H1 (cell line): Measurements from ENCODE around the gene H1-8. TPM values are rescaled to one million over a fixed set of nuclear protein-coding genes. Genes with fewer than 3 reads are reported as not detected.

Experiments used
- CTCF ChIA-PET: fragments of 300-600 bp; sonication (Branson Sonifier 250); formaldehyde crosslinking; loops from one replicate; lab custom pipeline; 2021; ENCODE audit not compliant: partially characterized antibody; lab: Charles Lee
- POLR2A ChIA-PET: fragments of 300-600 bp; sonication (Branson Sonifier 250); formaldehyde crosslinking; loops from one replicate; lab custom pipeline; 2021; ENCODE audit warnings: inconsistent platforms; ENCODE audit not compliant: partially characterized antibody; lab: Charles Lee
- DNase-seq, 2 experiments: peaks; one replicate each; pipeline versions ENCODE4 v3.0.0 to v3.0.0-alpha.2; 2010 to 2022; ENCODE audit warnings: low spot score in 2 of 2, low read depth in 1 of 2, mixed read lengths in 1 of 2
- FAIRE-seq: peaks from 2 replicates; lab custom pipeline; 2011; peaks lifted over from hg19 to GRCh38; lab: Jason Lieb, UNC
- H2AFZ ChIP-seq: 2 replicates; pipeline ENCODE4 v1.8.1; 2012; ENCODE audit warnings: low read length, inconsistent platforms
- H2AK5ac ChIP-seq: 2 replicates; pipeline ENCODE4 v1.6.1; 2013; ENCODE audit warnings: low read depth, low read length
- H2BK120ac ChIP-seq: replicated peaks from 2 replicates; pipeline ENCODE3; 2013; ENCODE audit warnings: low read depth, low read length, inconsistent platforms
- H2BK12ac ChIP-seq: 2 replicates; pipeline ENCODE4 v1.6.1; 2013; ENCODE audit warnings: low read depth, low read length
- H2BK15ac ChIP-seq: 2 replicates; pipeline ENCODE4 v1.6.1; 2013; ENCODE audit warnings: low read length
- H2BK20ac ChIP-seq: 2 replicates; pipeline ENCODE4 v1.6.1; 2013; ENCODE audit warnings: low read length
- H2BK5ac ChIP-seq: 2 replicates; pipeline ENCODE4 v1.6.1; 2013; ENCODE audit warnings: low read depth, low read length
- H3K14ac ChIP-seq: 2 replicates; pipeline ENCODE4 v1.6.1; 2013; ENCODE audit warnings: inconsistent platforms; ENCODE audit not compliant: insufficient read length
- H3K18ac ChIP-seq: 2 replicates; pipeline ENCODE4 v1.6.1; 2013; ENCODE audit warnings: low read length; ENCODE audit errors: extremely low read depth
- H3K23ac ChIP-seq: 2 replicates; pipeline ENCODE4 v1.6.1; 2013; ENCODE audit warnings: inconsistent platforms; ENCODE audit not compliant: insufficient read length
- H3K23me2 ChIP-seq: 2 replicates; pipeline ENCODE4 v1.6.1; 2013; ENCODE audit warnings: low read depth, low read length
- H3K27ac ChIP-seq: 2 replicates; pipeline ENCODE4 v1.6.1; 2011; ENCODE audit warnings: low read depth, low read length, inconsistent platforms
- H3K27me3 ChIP-seq, 4 experiments: replicated peaks in 1 of 4; 1 replicate in 1 of 4; 2 replicates in 3 of 4; pipeline versions ENCODE4 v1.6.1 to v1.8.1; 2011 to 2013; ENCODE audit warnings: low read length in 3 of 4, mild to moderate bottlenecking in 3 of 4, inconsistent platforms in 2 of 4, mixed read lengths in 2 of 4, moderate library complexity in 1 of 4; ENCODE audit not compliant: control insufficient read depth in 3 of 4, insufficient read depth in 3 of 4; ENCODE audit errors: extremely low read depth in 1 of 4
- H3K36me3 ChIP-seq, 4 experiments: 2 replicates each; pipeline versions ENCODE4 v1.6.1 to v1.8.1; 2011 to 2013; ENCODE audit warnings: mild to moderate bottlenecking in 4 of 4, low read length in 3 of 4, moderate library complexity in 2 of 4, control low read depth in 1 of 4, inconsistent platforms in 1 of 4; ENCODE audit not compliant: insufficient read depth in 4 of 4, control insufficient read depth in 2 of 4
- H3K4ac ChIP-seq: replicated peaks from 2 replicates; pipeline ENCODE3; 2013; ENCODE audit warnings: low read length, low read depth, mixed read lengths, inconsistent platforms; ENCODE audit not compliant: insufficient read length
- H3K4me1 ChIP-seq, 4 experiments: replicated peaks in 1 of 4; 1 replicate in 1 of 4; 2 replicates in 3 of 4; pipeline versions ENCODE4 v1.6.1 to v1.8.1; 2011 to 2013; ENCODE audit warnings: low read length in 3 of 4, inconsistent platforms in 2 of 4, mixed read lengths in 1 of 4; ENCODE audit not compliant: insufficient read depth in 4 of 4, control insufficient read depth in 3 of 4
- H3K4me2 ChIP-seq, 2 experiments: 2 replicates each; pipeline versions ENCODE4 v1.6.1 to v1.8.1; 2011 to 2013; ENCODE audit warnings: low read depth in 2 of 2, low read length in 2 of 2, control low read depth in 1 of 2, inconsistent platforms in 1 of 2, mild to moderate bottlenecking in 1 of 2; ENCODE audit not compliant: insufficient read depth in 1 of 2
- H3K4me3 ChIP-seq, 4 experiments: fragments of 200-600, 300-600 bp in 1 of 4; sonication (generic), shearing (Covaris generic), sonication (Bioruptor Twin) in 1 of 4; 2 replicates each; pipeline versions ENCODE4 v1.5.1 to v1.8.1; 2011 to 2016; ENCODE audit warnings: low read length in 4 of 4, low read depth in 3 of 4, control low read depth in 2 of 4, inconsistent platforms in 2 of 4, mild to moderate bottlenecking in 2 of 4, mixed read lengths in 1 of 4, moderate library complexity in 1 of 4; ENCODE audit not compliant: insufficient read depth in 2 of 4; ENCODE audit errors: extremely low read depth in 1 of 4
- H3K56ac ChIP-seq: replicated peaks from 2 replicates; pipeline ENCODE3; 2013; ENCODE audit warnings: low read depth, mild to moderate bottlenecking, mixed read lengths, low read length, inconsistent platforms; ENCODE audit not compliant: insufficient read length
- H3K79me1 ChIP-seq: 2 replicates; pipeline ENCODE4 v1.6.1; 2013; ENCODE audit warnings: low read depth, low read length, control low read depth
- H3K79me2 ChIP-seq, 2 experiments: 2 replicates each; pipeline versions ENCODE4 v1.6.1 to v1.8.1; 2012 to 2013; ENCODE audit warnings: low read length in 2 of 2, mild to moderate bottlenecking in 2 of 2, inconsistent platforms in 1 of 2; ENCODE audit not compliant: insufficient read depth in 2 of 2, control insufficient read depth in 1 of 2
- H3K9ac ChIP-seq, 4 experiments: replicated peaks in 1 of 4; 1 replicate in 1 of 4; 2 replicates in 3 of 4; pipeline versions ENCODE4 v1.6.1 to v1.8.1; 2011 to 2013; ENCODE audit warnings: low read depth in 3 of 4, low read length in 3 of 4, control low read depth in 2 of 4, mild to moderate bottlenecking in 2 of 4, moderate library complexity in 2 of 4, inconsistent platforms in 1 of 4; ENCODE audit errors: extremely low read depth in 1 of 4
- H3K9me3 ChIP-seq, 2 experiments: 2 replicates each; pipeline versions ENCODE4 v1.6.1 to v1.8.1; 2012 to 2013; ENCODE audit warnings: mild to moderate bottlenecking in 2 of 2, moderate library complexity in 2 of 2, control low read depth in 1 of 2, inconsistent platforms in 1 of 2, low read depth in 1 of 2, low read length in 1 of 2, mixed read lengths in 1 of 2; ENCODE audit not compliant: insufficient read depth in 2 of 2
- H4K20me1 ChIP-seq, 2 experiments: replicated peaks in 1 of 2; 2 replicates each; pipeline versions ENCODE3 to v1.8.1; 2011 to 2013; ENCODE audit warnings: inconsistent platforms in 2 of 2, low read length in 2 of 2, mild to moderate bottlenecking in 1 of 2; ENCODE audit not compliant: insufficient read depth in 2 of 2, control insufficient read depth in 1 of 2
- H4K5ac ChIP-seq: 2 replicates; pipeline ENCODE4 v1.6.1; 2013; ENCODE audit warnings: low read length, low read depth, mixed read lengths, inconsistent platforms; ENCODE audit not compliant: insufficient read length
- H4K8ac ChIP-seq: 2 replicates; pipeline ENCODE4 v1.8.0; 2013; ENCODE audit warnings: mild to moderate bottlenecking, moderate library complexity, low read length, inconsistent platforms; ENCODE audit not compliant: insufficient read depth; ENCODE audit errors: extremely low read depth
- H4K91ac ChIP-seq: replicated peaks from 2 replicates; pipeline ENCODE3; 2013; ENCODE audit warnings: low read length, mixed read lengths, inconsistent platforms; ENCODE audit not compliant: insufficient read length
- HDAC2 ChIP-seq, 2 experiments: fragments of 300-600 bp in 1 of 2; sonication (generic) in 1 of 2; IDR thresholded peaks; 2 replicates each; pipeline ENCODE4 v1.6.1; 2011 to 2012; ENCODE audit warnings: low read depth in 2 of 2, low read length in 2 of 2, mild to moderate bottlenecking in 2 of 2, moderate library complexity in 2 of 2, borderline replicate concordance in 1 of 2, inconsistent platforms in 1 of 2
- KDM1A ChIP-seq: fragments of 200-600, 300-600 bp; sonication (generic); IDR thresholded peaks from 2 replicates; pipeline ENCODE4 v1.7.1; 2016; ENCODE audit warnings: mild to moderate bottlenecking, low read length, borderline replicate concordance
- NRF1 ChIP-seq: IDR thresholded peaks from 2 replicates; pipeline ENCODE4 v1.6.1; 2011; ENCODE audit warnings: mild to moderate bottlenecking, low read depth, low read length, improper control_type of control experiment
- RXRA ChIP-seq: IDR thresholded peaks from 2 replicates; pipeline ENCODE4 v1.6.1; 2011; ENCODE audit warnings: low read depth, mild to moderate bottlenecking, low read length, moderate library complexity; ENCODE audit not compliant: insufficient read depth
- SP4 ChIP-seq: IDR thresholded peaks from 2 replicates; pipeline ENCODE4 v1.6.1; 2012; ENCODE audit warnings: low read length, inconsistent platforms
- WGBS, 2 experiments: shearing (Covaris generic) in 1 of 2; methylation state at CpG; one replicate each; pipeline versions ENCODE4 v1.1.6 to v1.1.7; 2013 to 2015; ENCODE audit warnings: low lambda C conversion rate in 2 of 2, mixed read lengths in 2 of 2, inconsistent platforms in 1 of 2, low coverage in 1 of 2, missing lambda C conversion rate in 1 of 2; ENCODE audit not compliant: insufficient replicate concordance in 2 of 2, insufficient coverage in 1 of 2, insufficient read length in 1 of 2; ENCODE audit errors: extremely low coverage in 1 of 2, missing lambda C conversion rate in 1 of 2; 5-methylcytosine and 5-hydroxymethylcytosine counted together
- polyA plus RNA-seq, 7 experiments: library from polyadenylated mRNA; depleted of rRNA in 3 of 7; stranded (reverse) in 5 of 7; unstranded in 2 of 7; fragments of >200 nt in 5 of 7; fragments of 200-250 nt in 2 of 7; gene quantifications; 1 replicate in 5 of 7; 2 replicates in 1 of 7; 4 replicates in 1 of 7; pipeline versions ENCODE4 v1.2.1 to v1.2.3, GENCODE V29; 2011 to 2013; ENCODE audit warnings: missing spikeins in 2 of 7, mixed read lengths in 2 of 7
- total RNA-seq: library from RNA; stranded (reverse); fragmentation: NEBNext Ultra II Directional; extraction: Animal tissue kit (Norgen Biotek cat#: 25700); gene quantifications from 2 replicates; pipeline ENCODE4 v1.2.1, GENCODE V29; 2021
- TF ChIP-seq, protein P1 (sequence below): IDR thresholded peaks from 2 replicates; pipeline ENCODE4 v1.6.1; 2012; ENCODE audit warnings: inconsistent platforms
- TF ChIP-seq, protein P2 (sequence below): IDR thresholded peaks from 2 replicates; pipeline ENCODE4 v1.6.1; 2011; ENCODE audit warnings: low read depth, mild to moderate bottlenecking, low read length; ENCODE audit not compliant: insufficient read depth

H1-8 gene
- total and polyA plus RNA-seq, 2 of the 8 experiments (the other 6 are each of a cell fraction or from before 2014, with no cell fraction given) = not detected

DNA sequence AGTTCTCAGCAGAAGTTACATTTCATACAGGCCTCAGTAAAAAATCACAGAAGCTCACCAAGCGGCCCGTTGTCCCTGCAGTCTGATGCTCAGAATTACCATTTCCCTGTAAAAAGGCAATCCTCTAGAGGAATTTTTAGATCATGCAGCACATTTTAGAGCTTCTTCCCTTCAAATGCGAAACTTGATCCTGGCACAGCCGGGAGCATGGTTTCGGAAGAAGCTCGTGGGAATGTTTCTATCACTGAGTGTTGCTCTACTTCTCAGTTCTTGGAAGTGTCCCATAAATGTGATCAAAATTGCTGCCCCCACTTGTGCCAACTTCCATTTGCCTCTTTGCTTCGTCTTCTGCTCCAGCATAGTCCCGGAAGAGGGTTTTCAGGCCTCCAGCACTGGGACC is 3.8 kb upstream of the H1-8 start:
- no peak for FAIRE-seq
- POLR2A ChIA-PET = no interaction called here
- no peak overlapping the region for H3K14ac ChIP-seq

More for the DNA sequence above, 3.8 kb upstream of the H1-8 start:
- Histone ChIP-seq H4K5ac (no peak overlapping the region), H3K4me3 (no peak overlapping the region), H3K4me1 (peaks cover 8 to 19% (median 10%) of the 10 kb centered on the region in 4 experiments), H3K56ac (no peak overlapping the region), H2AK5ac (0 out of 2 replicates have a peak overlapping the region, but pooled peaks have one; percentile 5), H2BK120ac (no peak overlapping the region), H3K4me2 (no peak overlapping the region; a peak in 1 of 4 replicates), H2AFZ (peak overlapping the region; percentile 45), H4K20me1 (no peaks in the 10 kb centered on the region)
- TF ChIP-seq, protein P1, sequence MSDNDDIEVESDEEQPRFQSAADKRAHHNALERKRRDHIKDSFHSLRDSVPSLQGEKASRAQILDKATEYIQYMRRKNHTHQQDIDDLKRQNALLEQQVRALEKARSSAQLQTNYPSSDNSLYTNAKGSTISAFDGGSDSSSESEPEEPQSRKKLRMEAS = no peak
- TF ChIP-seq RXRA (no peak), NRF1 (no peak), HDAC2 (IDR thresholded peaks at IDR 0.05; ENCODE audit: borderline replicate concordance in 1 of 2, low read depth in 2 of 2, low read length in 2 of 2) (no peak), KDM1A (no peak), SP4 (no peak)
- TF ChIP-seq, protein P2, sequence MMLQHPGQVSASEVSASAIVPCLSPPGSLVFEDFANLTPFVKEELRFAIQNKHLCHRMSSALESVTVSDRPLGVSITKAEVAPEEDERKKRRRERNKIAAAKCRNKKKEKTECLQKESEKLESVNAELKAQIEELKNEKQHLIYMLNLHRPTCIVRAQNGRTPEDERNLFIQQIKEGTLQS = no peak
- TF ChIP-seq, all 59 proteins: peak for 0
- Histone ChIP-seq H2BK12ac (0 out of 2 replicates have a peak overlapping the region, but pooled peaks have one; percentile 29), H3K23me2 (no peaks in the 10 kb centered on the region), H2BK20ac (no peak overlapping the region), H2BK15ac (no peak overlapping the region), H3K36me3 (no peaks in the 10 kb centered on the region), H3K4ac (no peak overlapping the region), H2BK5ac (no peak overlapping the region), H3K9me3 (no peaks in the 10 kb centered on the region), H3K9ac (no peak overlapping the region), H4K8ac (no peak overlapping the region; the same call in 1 of the 2 replicates), H3K79me1 (no peaks in the 10 kb centered on the region), H3K18ac (peak overlapping the region; percentile 5; the same call in 1 of the 2 replicates), H3K27ac (no peak overlapping the region), H3K27me3 (no peaks in the 10 kb centered on the region), H3K79me2 (no peaks in the 10 kb centered on the region), H3K23ac (no peak overlapping the region), H4K91ac (peak overlapping the region; percentile 75)
- CTCF ChIA-PET = interaction anchor here (1.0 to 2.1 kb wide), 4 partner anchors 8 to 15 kb away, joined by 4 to 7 read pairs (median 5); partner anchors contain the start of gene RHO
- no peak for DNase-seq
- 75% methylated on average over 8 of the region's 8 CpGs; no CpG with 5 or more reads in 1 of the 2 experiments for WGBS, 2 experiments
